ENCODE data around the gene CFC1. TPM values are rescaled to one million over a fixed set of nuclear protein-coding genes. Genes with fewer than 3 reads are reported as not detected.
"Not testable (repeated sequence)": the region's sequence is repeated elsewhere in the genome, so short reads cannot be mapped to it uniquely, and the experiment has no call there.

The CFC1 gene
- polyA plus RNA-seq, 1 donor = not detected

DNA sequence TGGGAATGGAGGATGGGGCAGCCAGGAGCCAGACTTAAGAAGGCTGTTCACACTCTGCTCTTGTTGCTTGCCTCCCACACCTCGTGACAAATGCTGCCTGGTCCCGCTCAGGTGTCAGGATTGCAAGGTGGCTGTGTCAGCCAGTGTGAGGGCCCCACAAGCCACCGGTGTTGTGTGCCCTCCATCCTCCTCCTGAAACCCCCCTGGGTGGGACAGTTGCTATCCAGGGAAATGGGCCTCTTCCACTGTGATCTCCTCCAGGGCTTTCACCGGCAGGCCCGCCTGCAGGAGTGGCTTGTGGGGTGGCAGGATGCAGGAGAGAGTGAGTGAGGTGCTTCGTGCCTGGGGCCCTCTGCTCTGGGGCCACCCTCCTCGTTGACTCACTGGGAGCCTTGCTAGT lies 16.4 kb downstream of the CFC1 start:
- not testable (repeated sequence) for DNase-seq

DNA sequence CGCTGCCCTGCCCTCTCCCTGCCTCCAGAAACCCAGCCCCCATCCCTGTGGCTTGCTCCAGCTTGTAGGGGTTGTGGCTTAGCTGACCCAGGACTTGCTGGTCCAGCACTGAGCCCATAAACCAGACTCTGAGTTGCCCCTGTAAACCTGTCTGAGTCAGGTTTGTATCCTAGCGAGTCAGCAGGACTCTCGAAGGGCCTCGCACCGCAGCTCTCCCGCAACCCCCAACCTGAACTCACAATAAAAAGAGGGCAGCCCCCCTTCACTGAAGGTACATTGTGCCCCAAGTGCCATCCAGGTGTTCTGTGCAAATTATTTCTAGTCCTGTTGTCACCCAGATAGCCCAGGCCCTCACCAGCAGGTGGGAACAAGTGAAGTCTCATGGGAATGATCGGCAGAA lies 17.9 kb downstream of the CFC1 start:
- DNase-seq = not testable (repeated sequence)

DNA sequence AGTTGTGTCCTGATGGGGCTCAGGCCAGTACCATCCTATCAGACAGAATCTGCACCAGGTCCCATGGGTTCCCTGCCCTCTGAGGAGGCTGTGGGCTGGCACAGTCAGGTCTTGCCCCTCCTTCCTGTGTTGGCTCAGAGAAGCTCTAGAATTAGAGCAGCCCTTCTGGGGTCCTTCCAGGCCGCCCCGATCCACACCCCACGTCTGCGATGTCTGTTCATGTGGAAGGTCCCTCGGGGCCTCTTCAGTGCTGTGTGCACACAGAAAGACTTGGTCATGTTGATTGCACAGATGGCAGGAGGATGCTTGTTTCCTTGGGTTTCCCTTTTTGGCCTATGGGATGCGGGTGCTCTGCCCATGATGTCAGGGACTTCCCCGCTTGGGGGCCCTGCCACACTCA lies 20.3 kb downstream of the CFC1 start:
- DNase-seq = not testable (repeated sequence)

DNA sequence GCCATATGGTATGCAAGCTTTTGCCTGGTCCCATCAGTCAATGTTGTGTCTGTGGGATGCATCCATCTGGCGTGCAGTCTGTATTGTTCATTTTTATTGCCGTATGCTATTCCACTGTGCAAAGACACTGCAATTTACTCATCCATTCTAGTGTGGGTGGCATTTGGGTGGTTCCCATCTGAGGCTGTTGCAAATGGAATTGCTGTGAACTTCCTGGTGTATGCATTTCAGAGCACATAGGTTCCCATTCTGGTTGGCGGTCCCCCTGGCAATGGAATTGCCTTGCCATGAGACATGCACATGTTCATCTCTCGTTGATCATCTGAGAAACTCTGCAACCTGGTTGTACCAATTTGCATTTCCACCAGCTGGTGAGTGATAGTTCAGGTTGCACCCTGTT lies 21.8 kb downstream of the CFC1 start:
- not testable (repeated sequence) for DNase-seq

DNA sequence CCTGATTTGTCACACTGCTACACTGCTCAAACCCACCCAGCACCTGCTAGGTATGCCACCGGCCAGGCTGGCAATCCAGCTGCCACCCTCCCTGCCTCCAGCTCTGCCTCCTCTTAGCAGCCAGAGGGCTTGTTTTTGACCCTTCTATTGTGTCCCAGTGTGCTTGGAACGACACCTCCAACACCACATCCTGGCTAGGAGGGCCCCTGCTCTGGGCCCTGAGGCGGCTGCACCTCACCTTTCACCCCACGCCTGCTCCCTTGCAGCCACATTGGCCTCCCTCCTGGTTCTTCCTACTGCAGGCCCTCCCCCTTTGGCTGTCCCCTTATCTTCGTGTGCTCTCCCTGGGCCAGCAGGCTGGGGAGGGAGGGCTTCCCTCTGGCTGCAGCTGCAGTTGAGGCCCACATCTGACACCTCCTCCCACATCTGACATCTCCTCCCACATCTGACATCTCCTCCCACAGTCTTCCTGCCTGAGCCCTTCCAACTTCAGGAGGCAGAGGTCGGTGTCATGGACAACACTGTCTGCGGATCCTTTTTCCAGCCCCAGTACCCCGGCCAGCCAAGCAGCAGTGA lies 23.1 kb downstream of the CFC1 start:
- DNase-seq = not testable (repeated sequence)

DNA sequence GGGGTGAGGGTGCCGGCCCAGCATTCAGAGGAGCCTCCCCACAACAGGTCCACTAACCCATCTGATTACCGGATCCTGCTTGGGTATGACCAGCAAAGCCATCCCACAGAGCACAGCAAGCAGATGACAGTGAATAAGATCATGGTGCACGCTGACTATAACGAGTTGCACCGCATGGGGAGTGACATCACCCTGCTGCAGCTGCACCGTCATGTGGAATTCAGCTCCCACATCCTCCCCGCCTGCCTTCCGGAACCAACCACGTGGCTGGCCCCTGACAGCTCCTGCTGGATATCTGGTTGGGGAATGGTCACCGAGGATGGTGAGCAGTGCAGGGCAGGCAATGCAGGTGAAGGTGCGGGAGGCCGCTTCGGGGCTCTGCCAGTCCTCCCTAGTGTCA lies 25.1 kb downstream of the CFC1 start:
- DNase-seq = not testable (repeated sequence)

DNA sequence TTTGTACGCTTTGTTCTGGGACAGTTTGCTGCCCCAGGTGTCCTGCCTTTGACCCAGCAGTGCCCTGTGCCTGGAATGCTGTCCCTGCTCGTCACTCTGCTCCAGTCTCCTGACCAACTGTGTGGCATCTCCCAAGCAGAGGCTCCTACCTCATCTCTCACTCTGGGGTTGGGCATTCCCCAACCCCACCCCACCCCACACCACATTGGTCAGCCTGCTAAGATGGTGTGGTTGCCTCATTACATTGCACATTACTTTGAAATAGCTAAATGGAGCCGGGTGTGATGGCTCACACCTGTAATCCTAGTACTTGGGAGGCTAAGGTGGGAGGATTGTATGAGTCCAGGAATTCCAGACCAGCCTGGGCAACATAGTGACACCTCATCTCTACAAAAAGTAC lies 27.4 kb downstream of the CFC1 start:
- not testable (repeated sequence) for DNase-seq

DNA sequence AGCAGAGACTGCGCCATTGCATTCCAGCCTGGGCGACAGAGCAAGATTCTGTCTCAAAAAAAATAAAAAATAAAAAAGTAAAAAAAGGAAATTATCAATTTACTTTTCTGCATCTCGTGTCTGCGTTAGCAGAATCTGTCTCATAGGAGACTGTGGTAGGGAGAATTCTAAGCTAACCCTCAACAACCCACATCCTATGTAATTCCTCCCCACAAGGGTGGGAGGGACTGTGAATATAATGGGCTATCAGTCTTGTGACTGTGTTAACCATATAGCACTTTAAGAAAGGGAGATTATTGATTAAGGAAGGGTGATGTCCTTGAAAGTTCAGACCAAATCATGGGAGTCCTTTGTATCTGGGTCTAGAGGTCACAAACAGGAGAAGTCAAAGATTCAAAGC lies 33.2 kb downstream of the CFC1 start:
- DNase-seq = not testable (repeated sequence)

DNA sequence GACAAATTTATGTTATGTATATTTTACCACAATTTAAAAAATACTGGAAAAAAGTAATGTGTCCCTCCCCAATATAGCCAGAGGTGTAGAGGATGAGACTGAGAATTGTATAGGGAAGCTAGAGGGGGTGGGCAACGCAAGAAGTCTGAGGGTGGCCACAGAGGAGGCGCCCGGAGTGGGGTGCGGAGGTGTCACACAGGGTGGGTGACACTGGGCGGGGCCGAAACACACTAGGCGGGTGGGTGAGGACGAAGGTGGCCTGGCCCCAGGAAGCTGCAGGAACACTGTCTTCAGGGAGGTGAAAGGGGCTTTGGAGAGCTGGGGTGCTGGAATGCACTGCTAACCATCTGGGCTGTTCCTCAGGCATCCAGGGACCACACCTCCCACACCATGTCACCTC lies 42.9 kb downstream of the CFC1 start:
- not testable (repeated sequence) for DNase-seq

DNA sequence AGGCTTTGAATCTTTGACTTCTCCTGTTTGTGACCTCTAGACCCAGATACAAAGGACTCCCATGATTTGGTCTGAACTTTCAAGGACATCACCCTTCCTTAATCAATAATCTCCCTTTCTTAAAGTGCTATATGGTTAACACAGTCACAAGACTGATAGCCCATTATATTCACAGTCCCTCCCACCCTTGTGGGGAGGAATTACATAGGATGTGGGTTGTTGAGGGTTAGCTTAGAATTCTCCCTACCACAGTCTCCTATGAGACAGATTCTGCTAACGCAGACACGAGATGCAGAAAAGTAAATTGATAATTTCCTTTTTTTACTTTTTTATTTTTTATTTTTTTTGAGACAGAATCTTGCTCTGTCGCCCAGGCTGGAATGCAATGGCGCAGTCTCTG lies 45.2 kb downstream of the CFC1 start:
- DNase-seq = not testable (repeated sequence)

DNA sequence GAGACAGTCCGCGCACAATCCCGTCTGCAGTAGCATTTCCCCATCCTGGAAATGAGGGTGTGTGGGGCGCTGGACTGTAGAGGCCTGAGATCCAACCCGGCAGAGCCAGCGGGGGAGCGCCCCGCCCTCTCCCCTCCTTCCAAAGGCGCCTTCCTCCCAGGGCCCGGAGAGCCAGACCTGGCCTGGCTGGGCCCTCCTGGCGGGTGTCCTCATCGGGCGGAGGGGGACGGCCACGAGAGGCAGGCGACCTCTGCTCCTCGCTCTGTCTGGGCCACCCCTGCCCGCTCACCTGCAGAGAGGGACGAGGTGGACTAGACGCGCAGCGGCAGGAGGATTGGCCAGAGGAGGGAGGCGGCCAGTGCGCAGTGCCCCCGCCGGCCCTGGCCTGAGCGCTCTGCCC lies 49.9 kb downstream of the CFC1 start:
- DNase-seq = not testable (repeated sequence)

DNA sequence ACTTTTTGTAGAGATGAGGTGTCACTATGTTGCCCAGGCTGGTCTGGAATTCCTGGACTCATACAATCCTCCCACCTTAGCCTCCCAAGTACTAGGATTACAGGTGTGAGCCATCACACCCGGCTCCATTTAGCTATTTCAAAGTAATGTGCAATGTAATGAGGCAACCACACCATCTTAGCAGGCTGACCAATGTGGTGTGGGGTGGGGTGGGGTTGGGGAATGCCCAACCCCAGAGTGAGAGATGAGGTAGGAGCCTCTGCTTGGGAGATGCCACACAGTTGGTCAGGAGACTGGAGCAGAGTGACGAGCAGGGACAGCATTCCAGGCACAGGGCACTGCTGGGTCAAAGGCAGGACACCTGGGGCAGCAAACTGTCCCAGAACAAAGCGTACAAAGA lies 51.0 kb downstream of the CFC1 start:
- not testable (repeated sequence) for DNase-seq

DNA sequence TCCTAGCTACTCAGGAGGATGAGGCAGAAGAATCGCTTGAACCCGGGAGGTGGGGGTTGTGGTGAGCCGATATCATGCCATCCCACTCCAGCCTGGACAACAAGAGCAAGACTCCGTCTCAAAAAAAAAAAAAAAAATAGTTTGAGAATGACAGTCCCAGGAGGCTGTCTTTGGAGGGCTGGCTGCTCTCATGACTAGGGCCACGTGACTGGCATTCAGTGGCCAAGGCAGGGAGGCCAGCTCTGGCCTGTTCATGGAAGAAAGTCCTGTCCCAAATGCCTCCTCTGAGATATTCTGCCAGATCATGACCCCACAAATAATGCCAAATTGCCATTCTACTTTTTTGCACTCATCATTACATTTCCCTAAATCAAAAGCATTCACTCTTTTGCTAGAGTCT lies 54.4 kb downstream of the CFC1 start:
- DNase-seq = not testable (repeated sequence)

DNA sequence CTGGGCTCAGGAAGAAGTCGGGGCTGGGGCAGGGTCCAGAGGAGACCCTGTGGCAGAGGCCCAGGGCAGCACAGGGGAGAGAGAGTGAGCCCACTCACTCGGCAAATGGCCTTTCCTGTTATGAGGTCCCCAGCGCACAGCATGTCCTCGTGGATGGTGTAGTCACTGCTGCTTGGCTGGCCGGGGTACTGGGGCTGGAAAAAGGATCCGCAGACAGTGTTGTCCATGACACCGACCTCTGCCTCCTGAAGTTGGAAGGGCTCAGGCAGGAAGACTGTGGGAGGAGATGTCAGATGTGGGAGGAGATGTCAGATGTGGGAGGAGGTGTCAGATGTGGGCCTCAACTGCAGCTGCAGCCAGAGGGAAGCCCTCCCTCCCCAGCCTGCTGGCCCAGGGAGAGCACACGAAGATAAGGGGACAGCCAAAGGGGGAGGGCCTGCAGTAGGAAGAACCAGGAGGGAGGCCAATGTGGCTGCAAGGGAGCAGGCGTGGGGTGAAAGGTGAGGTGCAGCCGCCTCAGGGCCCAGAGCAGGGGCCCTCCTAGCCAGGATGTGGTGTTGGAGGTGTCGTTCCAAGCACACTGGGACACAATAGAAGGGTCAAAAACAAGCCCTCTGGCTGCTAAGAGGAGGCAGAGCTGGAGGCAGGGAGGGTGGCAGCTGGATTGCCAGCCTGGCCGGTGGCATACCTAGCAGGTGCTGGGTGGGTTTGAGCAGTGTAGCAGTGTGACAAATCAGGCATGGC lies 55.4 kb downstream of the CFC1 start:
- DNase-seq = not testable (repeated sequence)

DNA sequence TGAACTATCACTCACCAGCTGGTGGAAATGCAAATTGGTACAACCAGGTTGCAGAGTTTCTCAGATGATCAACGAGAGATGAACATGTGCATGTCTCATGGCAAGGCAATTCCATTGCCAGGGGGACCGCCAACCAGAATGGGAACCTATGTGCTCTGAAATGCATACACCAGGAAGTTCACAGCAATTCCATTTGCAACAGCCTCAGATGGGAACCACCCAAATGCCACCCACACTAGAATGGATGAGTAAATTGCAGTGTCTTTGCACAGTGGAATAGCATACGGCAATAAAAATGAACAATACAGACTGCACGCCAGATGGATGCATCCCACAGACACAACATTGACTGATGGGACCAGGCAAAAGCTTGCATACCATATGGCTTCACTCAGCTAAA lies 56.6 kb downstream of the CFC1 start:
- DNase-seq = not testable (repeated sequence)

Other genes with a start within 250 kb of the CFC1 start
- 26.7 TPM for gene PTPN18, start 243.5 kb downstream of the CFC1 start, polyA plus RNA-seq (ENCODE audit: insufficient read length)
- 0.04 TPM for gene POTEI, start 90.2 kb downstream of the CFC1 start, polyA plus RNA-seq (ENCODE audit: insufficient read length)
- gene CFC1B, start 78.4 kb downstream of the CFC1 start, polyA plus RNA-seq (ENCODE audit: insufficient read length) = not detected
- 0.06 TPM for gene POTEJ, start 11.9 kb upstream of the CFC1 start, polyA plus RNA-seq (ENCODE audit: insufficient read length)
- gene GPR148, start 129.5 kb upstream of the CFC1 start, polyA plus RNA-seq (ENCODE audit: insufficient read length) = not detected
- gene AMER3, start 156.0 kb upstream of the CFC1 start, polyA plus RNA-seq (ENCODE audit: insufficient read length) = not detected
- gene ARHGEF4, start 237.3 kb upstream of the CFC1 start, polyA plus RNA-seq (ENCODE audit: insufficient read length) = 7.4 TPM